A673 (cell line): ENCODE results near the gene IGFBP5.

Experiments
- EZH2 ChIP-seq: fragments of 200-600 bp; sonication (generic); IDR thresholded peaks from 2 replicates; pipeline ENCODE4 v1.6.1; 2017; ENCODE audit warnings: borderline replicate concordance, low read depth, mild to moderate bottlenecking, mixed read lengths, antibody characterized with exemption, low read length; ENCODE audit not compliant: poor library complexity, severe bottlenecking
- TF ChIP-seq, protein P1 (sequence below): fragments of 300-800, 200-600 bp; sonication (generic); conservative IDR thresholded peaks from 2 replicates; pipeline ENCODE4 v1.5.1; 2017; ENCODE audit warnings: low read depth, mild to moderate bottlenecking, antibody characterized with exemption, low read length, moderate library complexity, mixed read lengths

DNA sequence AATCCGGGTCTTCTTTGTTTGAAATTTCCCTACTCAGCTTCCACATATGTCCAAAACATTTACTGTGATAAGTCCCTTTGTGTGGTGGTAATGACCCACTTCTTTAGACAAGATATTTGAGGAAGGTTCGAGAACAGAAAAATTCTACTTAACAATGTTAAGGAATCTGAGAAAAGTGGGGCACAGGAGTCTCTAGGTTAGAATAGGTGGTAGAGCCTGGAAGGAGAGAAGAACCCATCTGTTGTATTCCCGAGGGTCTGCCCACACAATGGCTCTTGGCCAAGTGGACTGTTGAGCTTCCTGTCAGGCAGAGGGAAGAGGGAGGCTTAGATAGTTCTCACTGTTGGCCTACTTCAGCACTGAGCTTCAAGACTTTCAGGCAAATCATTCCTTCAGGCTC lies 57.9 kb downstream of the IGFBP5 start:
- TF ChIP-seq, protein P1, sequence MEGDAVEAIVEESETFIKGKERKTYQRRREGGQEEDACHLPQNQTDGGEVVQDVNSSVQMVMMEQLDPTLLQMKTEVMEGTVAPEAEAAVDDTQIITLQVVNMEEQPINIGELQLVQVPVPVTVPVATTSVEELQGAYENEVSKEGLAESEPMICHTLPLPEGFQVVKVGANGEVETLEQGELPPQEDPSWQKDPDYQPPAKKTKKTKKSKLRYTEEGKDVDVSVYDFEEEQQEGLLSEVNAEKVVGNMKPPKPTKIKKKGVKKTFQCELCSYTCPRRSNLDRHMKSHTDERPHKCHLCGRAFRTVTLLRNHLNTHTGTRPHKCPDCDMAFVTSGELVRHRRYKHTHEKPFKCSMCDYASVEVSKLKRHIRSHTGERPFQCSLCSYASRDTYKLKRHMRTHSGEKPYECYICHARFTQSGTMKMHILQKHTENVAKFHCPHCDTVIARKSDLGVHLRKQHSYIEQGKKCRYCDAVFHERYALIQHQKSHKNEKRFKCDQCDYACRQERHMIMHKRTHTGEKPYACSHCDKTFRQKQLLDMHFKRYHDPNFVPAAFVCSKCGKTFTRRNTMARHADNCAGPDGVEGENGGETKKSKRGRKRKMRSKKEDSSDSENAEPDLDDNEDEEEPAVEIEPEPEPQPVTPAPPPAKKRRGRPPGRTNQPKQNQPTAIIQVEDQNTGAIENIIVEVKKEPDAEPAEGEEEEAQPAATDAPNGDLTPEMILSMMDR, result no peak
- TF ChIP-seq EZH2, result no peak
